Measurements from ENCODE around the gene PXMP2. TPM values are rescaled to one million over a fixed set of nuclear protein-coding genes. Genes with fewer than 3 reads are reported as not detected.
"Not testable (repeated sequence)": the region's sequence is repeated elsewhere in the genome, so short reads cannot be mapped to it uniquely, and the experiment has no call there.

Gene PXMP2
- total RNA-seq, 1 donor from 2014 or later: 19.7 TPM

DNA sequence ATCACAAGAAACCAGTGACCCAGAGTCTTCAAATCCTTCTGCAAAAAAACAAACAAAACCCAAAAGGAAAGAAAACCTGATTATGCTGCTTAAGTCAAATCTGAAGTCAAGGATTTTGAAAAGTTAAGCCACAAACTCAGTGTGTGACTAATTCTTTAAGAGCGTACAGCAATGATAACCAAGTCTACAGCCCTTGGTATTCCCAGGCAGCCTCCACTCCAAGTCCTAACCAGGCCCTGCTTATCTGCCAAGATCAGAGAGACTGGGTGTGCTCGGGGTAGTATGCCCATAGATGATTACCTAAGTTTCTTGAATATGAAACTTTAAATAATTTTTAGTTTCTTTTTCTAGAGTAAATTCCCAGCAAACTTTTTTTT lies 36.4 kb downstream of the PXMP2 start:
- no peak for DNase-seq

DNA sequence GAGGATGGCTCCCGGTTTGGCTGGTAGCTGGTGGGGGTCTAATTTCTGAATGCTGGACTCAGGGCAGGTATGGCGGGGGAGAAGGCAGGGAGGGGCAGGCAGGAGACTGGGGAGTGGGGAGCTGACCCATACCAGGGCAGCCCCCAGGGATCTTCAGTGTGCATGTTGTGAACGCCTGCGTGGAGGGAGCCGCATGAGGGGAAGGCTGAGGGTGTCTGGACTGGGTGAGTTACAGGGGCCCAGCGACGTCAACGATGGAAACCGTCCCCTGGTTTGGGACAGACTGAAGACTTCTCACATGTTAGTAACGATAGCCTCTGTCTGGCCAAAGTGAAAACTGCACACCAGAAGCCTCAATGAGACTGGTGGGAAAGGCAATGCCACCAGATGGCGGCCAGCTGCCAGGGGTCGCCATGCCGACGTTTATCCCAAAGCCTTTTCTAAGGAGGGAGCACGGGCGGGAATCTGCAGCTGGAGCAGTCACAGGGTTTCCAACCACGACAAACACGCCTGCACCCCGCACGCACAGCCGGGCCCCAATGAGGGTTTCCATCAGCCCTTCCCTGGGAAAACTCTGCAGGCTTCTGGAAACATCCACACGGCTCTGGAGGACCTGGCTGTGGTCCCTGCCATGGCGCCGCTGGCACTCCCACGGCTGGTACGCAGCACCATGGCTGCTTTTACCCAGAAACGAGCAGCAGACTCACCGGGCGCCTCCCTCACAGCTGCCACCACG lies 37.3 kb downstream of the PXMP2 start:
- DNase-seq: peak; percentile 65

DNA sequence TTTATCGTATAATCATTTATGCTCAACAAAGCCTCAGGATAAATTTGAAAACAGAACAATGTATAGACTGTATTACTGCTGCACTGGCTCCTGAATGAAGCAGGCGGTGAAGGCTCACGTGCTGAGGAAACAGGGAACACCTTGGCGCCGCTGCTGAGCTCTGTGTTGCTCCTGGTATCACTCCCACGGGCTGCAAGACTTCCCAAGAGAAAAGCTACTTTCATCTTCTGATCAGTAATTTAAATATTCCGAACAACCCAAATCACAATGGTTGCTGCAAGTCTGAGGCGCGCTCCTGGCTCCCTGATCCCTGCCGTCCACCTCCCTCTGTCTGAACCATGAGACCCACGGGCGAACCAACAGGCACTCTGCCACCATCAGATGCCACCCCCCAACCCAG lies 39.0 kb downstream of the PXMP2 start:
- DNase-seq: no peak

DNA sequence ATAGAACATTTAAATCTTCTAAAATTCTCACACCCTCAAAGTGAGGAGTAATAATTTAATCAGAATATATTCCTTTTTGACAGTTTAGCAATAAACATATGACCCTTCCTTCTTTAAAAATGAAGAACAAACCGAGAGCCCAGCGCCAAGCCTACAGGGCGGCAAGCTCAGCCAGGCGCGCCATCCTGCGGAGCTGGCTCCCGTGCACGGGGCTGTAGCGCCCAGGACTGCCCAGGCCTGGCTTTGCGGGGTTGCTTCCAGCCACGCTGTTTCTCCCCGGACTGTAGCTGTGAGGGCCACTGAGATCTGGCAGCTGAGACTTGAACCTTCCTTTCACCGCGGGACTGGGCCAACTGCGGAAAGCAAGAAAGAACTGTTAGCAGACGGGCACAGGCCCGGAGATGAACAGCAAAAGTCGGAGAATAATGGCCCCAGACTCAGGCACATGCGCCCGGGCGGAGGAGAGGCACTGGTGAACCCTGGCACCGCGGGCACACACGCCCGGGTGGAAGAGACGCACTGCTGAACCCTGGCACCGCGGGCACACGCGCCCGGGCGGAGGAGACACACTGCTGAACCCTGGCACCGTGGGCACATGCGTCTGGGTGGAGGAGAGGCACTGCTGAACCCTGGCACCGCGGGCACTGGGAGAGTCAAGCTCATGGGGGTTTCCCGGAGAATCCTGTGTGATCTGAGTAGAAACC lies 39.9 kb downstream of the PXMP2 start:
- no peak for DNase-seq

DNA sequence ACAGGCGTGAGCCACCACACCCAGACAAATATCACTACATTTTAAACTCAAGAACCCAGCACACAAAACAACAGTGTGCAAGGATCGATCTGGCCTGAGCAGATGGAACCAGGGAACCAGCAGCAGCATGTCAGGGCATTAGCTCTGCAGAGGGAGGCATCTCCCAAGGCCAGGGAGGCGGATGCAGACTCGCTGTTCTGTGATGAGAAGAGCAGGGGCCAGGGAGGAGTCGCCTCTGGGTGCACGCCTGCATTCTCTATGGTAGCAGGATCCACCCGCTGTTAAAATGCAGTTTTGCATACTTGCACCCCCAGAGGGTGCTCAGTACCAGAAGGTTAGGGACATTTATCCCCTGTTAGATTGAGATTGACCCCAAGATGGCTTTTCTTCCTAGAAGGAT lies 41.1 kb downstream of the PXMP2 start:
- no peak for DNase-seq

DNA sequence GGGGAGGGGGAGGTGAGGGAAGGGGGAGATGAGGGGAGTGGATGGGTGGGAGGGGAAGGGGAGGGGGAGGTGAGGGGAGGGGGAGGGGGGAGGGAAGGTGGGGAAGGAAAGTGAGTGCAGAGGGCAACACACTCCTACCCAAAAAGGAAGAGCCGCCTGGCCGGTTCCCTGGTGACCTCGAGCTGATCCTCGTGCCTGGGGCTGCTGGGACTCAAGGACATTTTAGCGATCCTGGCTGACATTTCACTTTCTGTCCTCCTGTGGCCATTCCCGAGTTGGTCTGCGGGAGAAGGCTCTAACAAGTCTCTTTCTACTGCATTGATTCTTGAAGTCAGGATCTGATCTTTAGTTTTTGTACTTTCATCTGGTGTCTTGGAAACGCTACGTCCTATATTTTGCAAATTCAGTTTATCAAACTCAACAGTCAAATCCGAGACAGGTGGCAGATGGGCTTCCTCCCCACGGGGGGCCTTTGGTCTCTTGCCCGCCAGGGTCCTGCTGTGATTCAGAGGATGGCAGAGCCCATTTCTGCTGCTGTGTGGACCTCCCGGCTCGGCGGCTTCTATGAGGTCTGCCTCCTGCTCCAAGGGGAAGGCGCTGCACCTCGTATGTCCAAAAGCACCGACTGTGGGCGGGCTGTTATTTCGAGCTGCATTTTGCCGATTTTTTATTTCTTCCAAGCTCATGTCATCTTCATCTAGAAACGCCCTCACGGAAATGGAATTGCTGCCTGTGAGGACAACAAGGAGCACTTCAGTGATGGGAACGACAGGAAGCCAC lies 42.3 kb downstream of the PXMP2 start:
- DNase-seq: no peak

DNA sequence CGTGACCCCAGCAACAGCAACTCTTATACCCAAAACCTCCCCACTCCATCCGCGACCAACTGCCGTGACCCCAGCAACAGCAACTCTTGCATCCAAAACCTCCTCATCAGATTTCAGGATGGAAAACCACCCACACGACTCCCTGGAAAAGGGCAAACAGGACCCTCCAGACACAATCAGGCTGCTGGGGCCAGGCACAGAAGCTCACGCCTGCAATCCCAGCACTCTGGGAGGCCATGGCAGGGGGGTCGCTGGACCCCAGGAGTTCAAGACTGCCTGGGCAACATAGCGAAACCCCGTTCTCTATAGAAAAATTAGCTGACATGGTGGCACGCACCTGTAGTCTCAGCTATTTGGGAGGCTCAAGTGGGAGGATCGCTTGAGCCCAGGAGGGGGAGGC lies 43.0 kb downstream of the PXMP2 start:
- no peak for DNase-seq

DNA sequence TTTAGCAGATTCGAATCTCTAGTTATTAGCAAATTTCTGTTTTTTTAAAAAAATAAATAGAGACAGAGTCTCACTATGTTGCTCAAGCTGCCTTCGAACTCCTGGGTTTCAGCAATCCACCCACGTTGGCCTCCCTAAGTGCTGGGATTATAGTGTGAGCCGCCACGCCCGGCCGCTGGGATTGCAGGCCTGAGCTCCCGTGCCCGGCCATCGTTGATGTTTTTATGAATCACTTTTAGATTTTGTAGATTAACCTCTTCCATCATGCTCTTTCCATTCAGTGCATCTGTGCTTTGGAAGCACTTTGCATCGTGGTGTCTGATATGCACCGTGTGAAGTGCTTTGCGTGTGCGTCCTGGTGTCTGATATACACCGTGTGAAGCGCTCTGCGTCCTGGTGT lies 44.2 kb downstream of the PXMP2 start:
- no peak for DNase-seq

DNA sequence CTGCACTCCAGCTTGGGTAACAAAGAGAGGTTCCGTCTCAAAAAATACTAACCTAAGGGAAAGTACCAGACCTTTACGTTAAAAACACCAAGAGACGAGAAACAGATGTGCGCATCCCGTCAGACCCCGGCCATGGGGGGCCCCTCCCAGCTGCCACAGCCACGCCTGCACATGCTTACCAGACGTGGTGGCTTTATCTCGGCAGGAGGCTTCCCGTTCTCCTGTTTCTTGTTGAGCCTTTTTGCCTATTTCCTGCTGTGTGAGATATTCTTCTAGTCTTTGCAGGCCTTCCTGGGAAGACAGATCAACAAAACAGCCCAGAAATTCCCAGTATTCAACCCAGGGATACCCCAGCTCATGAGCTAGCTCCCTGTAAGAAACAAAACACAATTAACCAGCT lies 46.8 kb downstream of the PXMP2 start:
- DNase-seq: peak; percentile 28

DNA sequence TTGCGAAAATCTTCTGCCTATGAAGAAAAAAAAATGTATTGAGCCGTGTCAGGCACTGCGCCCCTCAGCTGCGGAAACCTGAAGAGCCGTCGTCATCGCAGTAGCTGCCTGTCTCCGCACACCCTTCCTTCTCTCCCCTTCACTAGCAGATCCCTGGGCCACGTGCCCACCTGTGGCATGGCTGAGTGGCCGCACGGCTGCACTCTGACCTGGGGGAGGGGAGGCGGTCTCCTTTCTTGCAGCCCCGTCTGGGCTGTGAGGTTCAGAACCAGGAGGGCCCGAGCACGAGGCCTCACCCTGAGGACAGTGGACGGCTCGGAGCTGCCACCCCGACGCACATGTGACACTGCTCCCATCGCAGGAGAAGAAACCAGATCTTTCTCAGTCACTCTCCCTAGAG lies 48.1 kb downstream of the PXMP2 start:
- DNase-seq: no peak

DNA sequence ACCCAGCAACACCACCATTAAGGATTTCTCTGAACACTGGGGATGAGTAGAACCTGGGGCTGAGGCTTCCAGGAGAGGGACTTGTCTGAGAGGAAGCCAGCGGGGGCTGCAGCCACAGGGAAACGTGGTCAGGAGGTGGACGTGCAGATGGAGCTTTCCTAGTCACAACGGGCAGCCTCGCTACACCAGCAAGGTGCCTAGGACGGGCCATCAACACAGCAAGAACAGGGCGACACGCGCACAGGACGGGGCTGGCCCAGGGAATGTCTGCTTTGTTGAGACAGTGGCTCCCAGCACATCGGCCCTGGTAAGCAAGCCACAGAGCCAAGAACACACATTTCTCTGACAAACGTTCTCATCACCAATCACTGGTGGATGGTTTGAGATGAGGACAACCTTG lies 49.0 kb downstream of the PXMP2 start:
- DNase-seq: no peak

DNA sequence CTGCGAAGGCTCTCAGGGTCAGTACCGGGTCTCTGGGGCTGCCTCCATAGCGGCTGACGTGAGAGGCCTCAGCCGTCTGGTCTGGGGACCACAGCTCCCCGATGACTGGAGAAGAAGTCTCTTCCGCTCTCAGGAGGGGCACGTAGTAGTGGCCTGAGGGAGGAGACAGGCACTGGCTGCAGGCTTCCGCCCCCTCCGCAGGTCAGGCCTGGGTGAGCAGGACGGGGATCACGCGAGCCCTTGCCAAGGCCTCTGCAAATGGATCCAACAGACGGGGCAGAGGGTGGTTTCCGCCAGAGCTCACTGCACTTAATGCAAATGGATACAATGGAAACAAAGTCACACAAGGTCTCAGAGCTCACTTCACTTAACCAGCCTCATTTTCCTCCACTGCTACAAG lies 49.5 kb downstream of the PXMP2 start:
- DNase-seq: no peak

DNA sequence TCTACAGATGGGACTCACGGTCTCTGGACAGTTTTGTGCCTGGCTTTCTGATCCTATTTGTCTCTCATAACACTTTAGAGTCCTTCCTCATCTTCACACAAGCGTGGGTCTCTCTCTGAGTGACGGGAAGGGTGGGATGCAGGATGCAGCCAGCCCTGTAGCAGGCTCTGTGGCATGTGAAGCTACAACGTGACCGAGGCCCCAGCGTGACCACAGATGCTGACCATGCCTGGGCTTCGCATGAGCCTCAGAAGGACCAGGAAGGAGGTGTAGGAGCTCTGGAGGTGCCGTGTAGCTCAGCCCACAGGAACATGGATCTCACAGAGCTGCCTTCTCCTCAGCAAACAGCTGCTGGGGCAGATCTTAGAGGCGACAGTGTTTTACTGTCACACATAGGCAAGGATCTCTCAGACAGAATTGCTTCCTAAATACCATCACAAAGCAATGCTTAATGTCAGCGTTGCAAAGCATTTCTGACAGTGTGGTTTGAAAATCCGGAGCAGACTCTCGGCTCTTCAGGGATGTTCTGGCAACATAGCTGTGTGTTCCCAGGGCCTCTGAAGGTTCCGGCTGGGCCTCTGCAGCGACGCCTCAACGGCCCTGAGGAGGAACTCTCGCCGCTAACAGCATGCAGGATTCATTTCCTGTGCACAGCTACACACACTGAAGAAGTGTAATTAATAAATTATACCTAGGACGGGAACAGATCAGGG lies 52.4 kb downstream of the PXMP2 start:
- DNase-seq: no peak

DNA sequence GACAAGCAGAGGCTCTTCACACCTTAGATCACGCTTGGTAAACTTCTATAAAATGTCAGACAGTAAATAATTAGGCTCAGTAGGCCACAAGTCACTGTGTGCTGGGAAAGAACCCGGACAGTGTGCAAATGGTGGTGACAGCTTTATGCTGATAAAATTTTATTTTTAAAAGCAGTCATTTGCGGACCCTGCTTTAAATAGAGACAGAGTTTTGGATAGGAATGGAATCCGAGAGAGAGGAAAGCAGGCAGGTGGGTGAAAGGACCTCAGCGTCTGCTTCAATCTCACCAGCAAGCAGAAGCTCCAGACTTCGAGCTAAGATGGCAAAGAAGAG lies 52.9 kb downstream of the PXMP2 start:
- no peak for DNase-seq

DNA sequence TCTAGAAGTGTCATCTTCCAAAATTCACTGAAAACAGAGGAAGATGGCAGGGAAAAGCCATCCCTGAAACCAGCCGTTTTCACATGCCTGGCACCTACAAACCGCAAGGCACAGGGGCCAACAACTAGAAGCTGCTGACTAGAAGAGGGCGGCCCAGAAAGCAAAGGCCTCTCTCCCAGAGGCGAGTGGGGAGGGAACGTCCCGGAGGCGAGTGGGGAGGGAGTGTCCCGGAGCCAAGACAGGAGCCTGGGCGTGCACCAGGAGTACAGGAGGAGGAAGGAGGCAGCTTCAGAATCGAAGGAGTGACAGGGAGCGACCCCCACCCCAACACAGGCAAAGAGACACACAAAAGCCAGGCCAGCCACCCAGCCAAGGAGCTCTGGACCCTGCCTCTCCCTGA lies 53.3 kb downstream of the PXMP2 start:
- no peak for DNase-seq

DNA sequence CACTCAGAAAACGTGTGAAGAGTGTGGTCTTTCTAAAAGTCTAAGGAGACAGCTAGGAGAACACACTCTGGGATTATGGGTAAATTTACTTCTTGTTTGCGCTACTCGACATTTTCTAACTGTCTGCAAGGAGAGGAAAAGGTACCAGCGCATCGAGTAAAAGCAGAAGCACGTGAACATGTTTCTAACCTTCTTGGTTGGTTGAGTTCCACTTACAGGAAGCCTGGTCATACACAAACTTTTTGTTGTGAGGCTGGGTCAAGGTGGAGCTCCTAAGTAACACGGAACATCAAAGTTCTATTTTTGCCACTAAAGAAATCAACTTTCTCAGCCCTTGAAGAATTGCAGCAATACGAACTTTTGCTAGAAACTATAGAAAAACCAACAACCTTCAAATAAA lies 54.2 kb downstream of the PXMP2 start:
- no peak for DNase-seq

DNA sequence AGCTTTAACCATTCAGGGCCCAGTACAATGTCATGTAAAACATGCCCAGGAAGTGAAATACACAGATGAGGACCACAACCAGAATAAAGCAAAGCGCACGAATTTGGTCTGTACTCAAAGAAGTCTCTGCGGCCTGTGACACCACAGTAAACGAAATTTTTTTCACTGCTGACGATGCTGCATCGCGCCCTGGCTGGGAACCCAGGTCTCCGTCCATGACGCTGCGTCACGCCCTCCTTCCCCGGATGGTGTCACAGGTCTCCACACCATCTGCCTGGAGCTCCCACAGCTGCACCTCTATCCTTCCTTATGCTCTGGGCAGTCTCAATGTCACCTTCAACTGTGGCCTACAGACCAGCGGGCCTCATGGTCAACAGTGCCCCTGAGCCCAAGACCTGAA lies 56.4 kb downstream of the PXMP2 start:
- no peak for DNase-seq

DNA sequence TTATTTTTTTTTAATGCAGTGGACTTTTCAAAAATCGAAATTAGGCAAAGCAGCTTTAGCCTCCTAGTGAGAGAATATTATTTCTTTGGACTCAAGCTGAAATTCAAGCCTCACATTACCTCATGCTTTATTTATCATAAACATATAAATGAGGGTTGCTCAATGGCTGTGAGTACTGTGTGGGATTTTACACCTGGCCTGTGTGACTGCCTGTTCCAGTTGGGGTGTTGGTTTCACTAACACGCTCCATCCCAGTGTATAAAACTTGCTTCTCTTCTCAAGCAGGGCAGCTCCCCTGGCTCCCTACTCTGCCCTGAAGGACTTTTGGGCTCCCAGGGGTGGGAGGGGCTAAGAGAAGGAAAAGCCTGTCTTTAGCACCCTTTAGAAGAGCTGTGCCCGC lies 59.2 kb downstream of the PXMP2 start:
- no peak for DNase-seq

DNA sequence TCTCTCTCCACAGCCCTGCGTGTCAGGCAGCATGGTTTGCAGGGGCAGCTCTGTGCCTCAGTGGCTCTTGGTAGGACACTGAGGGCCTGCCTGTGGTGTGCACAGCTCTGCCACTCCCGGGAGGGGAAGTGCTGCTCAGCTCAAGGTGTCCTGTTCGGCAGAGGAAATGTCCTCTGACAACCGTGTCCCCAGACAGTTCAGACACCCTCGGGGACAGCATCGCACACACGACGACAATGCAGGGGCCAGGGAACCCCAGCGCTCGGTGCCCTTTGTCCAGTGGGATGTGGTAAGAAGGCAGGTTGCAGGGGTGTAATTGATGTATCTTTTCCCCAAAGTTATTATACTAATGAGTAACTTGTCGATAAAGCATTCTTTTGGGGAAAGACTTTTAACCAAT lies 60.0 kb downstream of the PXMP2 start:
- no peak for DNase-seq

DNA sequence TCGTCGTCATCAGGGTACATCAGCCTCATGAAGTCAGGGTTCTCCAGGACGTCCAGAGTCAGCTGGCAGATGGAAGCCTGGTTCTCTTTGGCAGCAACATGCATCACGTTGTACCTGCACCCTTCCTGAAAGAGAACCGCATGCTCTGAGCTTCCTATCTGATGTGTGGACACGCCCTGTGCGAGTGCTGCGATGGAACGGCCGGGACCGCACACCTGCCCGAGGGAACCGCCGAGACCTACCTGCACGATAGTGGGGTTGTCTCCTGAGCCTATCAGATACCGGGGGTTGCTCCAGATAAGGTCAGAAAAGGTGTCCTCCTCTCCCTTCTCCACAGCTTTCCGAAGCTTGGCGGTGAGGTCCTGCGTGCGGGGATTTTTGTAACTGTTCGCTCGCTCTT lies 60.5 kb downstream of the PXMP2 start:
- DNase-seq: no peak

DNA sequence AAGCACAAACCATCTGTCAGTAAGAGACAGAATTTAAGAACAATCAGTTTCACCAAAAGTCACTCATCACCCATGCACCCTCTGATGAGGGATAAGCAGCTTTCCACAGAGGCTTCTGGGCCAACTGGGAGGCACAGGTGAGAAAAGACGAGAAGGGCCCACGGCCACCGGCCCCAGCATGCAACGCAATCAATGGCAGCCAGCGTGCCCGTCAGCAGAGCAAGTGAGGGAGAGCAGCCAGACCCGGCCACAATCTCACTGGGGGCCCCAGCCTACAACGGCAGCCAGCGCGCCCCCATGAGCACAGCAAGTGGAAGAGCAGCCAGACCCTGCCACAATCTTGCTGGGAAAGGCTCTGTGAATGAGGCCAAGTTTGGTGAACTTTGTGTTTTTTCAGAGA lies 60.9 kb downstream of the PXMP2 start:
- no peak for DNase-seq

DNA sequence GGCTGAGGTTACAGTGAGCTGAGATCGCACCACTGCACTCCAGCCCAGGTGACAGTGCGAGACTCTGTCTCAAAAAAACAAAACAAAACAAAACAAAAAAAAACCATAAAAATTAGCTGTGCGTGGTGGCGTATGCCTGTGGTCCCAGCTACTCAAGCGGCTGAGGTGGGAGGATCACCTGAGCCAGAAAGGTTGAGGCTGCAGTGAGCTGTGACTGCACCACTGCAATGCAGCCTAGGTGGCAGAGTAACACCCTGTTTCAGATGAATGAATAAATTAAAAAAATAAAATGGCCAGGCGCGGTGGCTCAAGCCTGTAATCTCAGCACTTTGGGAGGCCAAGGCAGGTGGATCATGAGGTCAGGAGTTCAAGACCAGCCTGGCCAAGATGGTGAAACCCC lies 66.3 kb downstream of the PXMP2 start:
- DNase-seq: not testable (repeated sequence)
